SU-DHL-6 (cell line): ENCODE measurements around the gene GID4.

Experiments
- H2AFZ ChIP-seq: fragments of 200-600 bp; sonication (generic); 2 replicates; pipeline ENCODE4 v1.6.1; 2014; ENCODE audit warnings: low read depth, mild to moderate bottlenecking, moderate library complexity, mixed read lengths, antibody characterized with exemption, low read length; ENCODE audit not compliant: severe bottlenecking
- H3F3A ChIP-seq: fragments of 200-600 bp; shearing (Covaris generic); 2 replicates; pipeline ENCODE4 v1.6.0; 2016; ENCODE audit warnings: antibody characterized with exemption, mild to moderate bottlenecking; ENCODE audit not compliant: insufficient read depth
- H3K27ac ChIP-seq: fragments of 200-600 bp; sonication (generic); 2 replicates; pipeline ENCODE4 v1.5.1; 2016; ENCODE audit warnings: low read depth, mild to moderate bottlenecking, low read length, moderate library complexity, mixed read lengths
- H3K27me3 ChIP-seq: fragments of 200-600 bp; sonication (generic), shearing (Covaris generic); 2 replicates; pipeline ENCODE4 v1.6.0; 2014; ENCODE audit warnings: mild to moderate bottlenecking, low read length
- H3K36me3 ChIP-seq: fragments of 200-600 bp; sonication (generic); 2 replicates; pipeline ENCODE4 v1.6.1; 2014; ENCODE audit warnings: mild to moderate bottlenecking, low read length, mixed read lengths
- H3K4me2 ChIP-seq: fragments of 300-600, 200-600 bp; shearing (Covaris generic), sonication (generic); 2 replicates; pipeline ENCODE4 v1.6.0; 2014; ENCODE audit warnings: low read length, low read depth, mild to moderate bottlenecking; ENCODE audit not compliant: poor library complexity, severe bottlenecking
- H3K4me3 ChIP-seq: fragments of 200-600 bp; sonication (generic); 2 replicates; pipeline ENCODE4 v1.5.1; 2014; ENCODE audit warnings: antibody characterized with exemption, low read length, mild to moderate bottlenecking, mixed read lengths; ENCODE audit not compliant: insufficient read depth, poor library complexity, severe bottlenecking
- H3K79me2 ChIP-seq: fragments of 200-600 bp; sonication (generic); 2 replicates; pipeline ENCODE4 v1.6.1; 2014; ENCODE audit warnings: mild to moderate bottlenecking, low read length, moderate library complexity; ENCODE audit not compliant: insufficient read depth
- H3K9ac ChIP-seq: fragments of 200-600 bp; sonication (generic); 2 replicates; pipeline ENCODE4 v1.7.0; 2014; ENCODE audit warnings: mild to moderate bottlenecking, low read length
- H3K9me2 ChIP-seq: fragments of 200-600 bp; sonication (generic); replicated peaks from 2 replicates; pipeline ENCODE4 v1.6.1; 2014; ENCODE audit warnings: low read length; ENCODE audit not compliant: insufficient read depth
- H3K9me3 ChIP-seq: fragments of 200-600 bp; sonication (generic); 2 replicates; pipeline ENCODE4 v1.6.1; 2014; ENCODE audit warnings: low read length, mixed read lengths; ENCODE audit not compliant: insufficient read depth
- H4K20me1 ChIP-seq: fragments of 200-600 bp; sonication (generic); 2 replicates; pipeline ENCODE4 v1.6.1; 2014; ENCODE audit warnings: low read depth, mild to moderate bottlenecking, antibody characterized with exemption, low read length, moderate library complexity, mixed read lengths
- EZH2phosphoT487 ChIP-seq: fragments of 200-600 bp; sonication (generic), shearing (Covaris generic); conservative IDR thresholded peaks from 2 replicates; pipeline ENCODE4 v1.6.1; 2018; ENCODE audit warnings: mild to moderate bottlenecking, antibody characterized with exemption, low read length, moderate library complexity, mixed read lengths
- TF ChIP-seq, protein P1 (sequence below): fragments of 200-600 bp; sonication (generic); IDR thresholded peaks from one replicate; pipeline ENCODE4 v1.5.1; 2017; ENCODE audit warnings: antibody characterized with exemption, mild to moderate bottlenecking, low read length, moderate library complexity; ENCODE audit not compliant: insufficient read depth, poor library complexity, severe bottlenecking

Gene GID4

GRCh38 chr17:18016426-18016825 lies 22.8 kb upstream of the GID4 start:
- Histone ChIP-seq H3F3A (no peaks in the 10 kb centered on the region), H3K27ac (no peak overlapping the region), H3K79me2 (no peaks in the 10 kb centered on the region), H3K9me3 (no peaks in the 10 kb centered on the region), H3K9ac (no peak overlapping the region), H4K20me1 (no peaks in the 10 kb centered on the region), H3K9me2 (no peaks in the 10 kb centered on the region), H3K36me3 (no peaks in the 10 kb centered on the region), H3K27me3 (no peaks in the 10 kb centered on the region), H3K4me3 (no peak overlapping the region), H2AFZ (no peak overlapping the region), H3K4me2 (no peak overlapping the region)
- TF ChIP-seq, protein P1, sequence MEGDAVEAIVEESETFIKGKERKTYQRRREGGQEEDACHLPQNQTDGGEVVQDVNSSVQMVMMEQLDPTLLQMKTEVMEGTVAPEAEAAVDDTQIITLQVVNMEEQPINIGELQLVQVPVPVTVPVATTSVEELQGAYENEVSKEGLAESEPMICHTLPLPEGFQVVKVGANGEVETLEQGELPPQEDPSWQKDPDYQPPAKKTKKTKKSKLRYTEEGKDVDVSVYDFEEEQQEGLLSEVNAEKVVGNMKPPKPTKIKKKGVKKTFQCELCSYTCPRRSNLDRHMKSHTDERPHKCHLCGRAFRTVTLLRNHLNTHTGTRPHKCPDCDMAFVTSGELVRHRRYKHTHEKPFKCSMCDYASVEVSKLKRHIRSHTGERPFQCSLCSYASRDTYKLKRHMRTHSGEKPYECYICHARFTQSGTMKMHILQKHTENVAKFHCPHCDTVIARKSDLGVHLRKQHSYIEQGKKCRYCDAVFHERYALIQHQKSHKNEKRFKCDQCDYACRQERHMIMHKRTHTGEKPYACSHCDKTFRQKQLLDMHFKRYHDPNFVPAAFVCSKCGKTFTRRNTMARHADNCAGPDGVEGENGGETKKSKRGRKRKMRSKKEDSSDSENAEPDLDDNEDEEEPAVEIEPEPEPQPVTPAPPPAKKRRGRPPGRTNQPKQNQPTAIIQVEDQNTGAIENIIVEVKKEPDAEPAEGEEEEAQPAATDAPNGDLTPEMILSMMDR, result no peak
- no peak for TF ChIP-seq EZH2phosphoT487

DNA sequence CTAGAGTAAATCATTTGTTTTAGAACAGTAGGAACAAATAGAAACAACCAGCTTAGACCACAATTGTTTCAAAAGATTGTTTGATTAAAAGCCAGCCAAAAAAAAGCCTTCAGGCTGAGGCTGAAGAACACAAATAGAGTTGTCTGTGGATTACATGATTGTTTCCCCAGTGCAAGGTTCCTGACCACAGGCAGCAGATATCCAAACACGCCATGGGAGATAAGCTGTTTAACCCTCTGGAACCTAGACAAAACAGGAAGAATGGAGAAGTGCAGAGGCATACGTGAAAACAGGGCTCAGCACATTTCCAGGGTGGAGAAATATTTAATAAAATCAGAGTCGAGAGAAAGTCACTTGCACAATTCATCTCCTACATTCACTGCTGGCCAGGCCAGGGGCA lies 21.2 kb upstream of the GID4 start:
- H3K4me3 ChIP-seq, result no peak overlapping the region

GRCh38 chr17:18018411-18018921 lies 20.7 kb upstream of the GID4 start:
- Histone ChIP-seq H2AFZ (no peak overlapping the region), H3K9ac (no peak overlapping the region), H3F3A (no peaks in the 10 kb centered on the region), H3K4me3 (no peak overlapping the region), H3K9me2 (no peaks in the 10 kb centered on the region), H3K79me2 (no peaks in the 10 kb centered on the region), H3K36me3 (no peaks in the 10 kb centered on the region), H4K20me1 (no peaks in the 10 kb centered on the region), H3K4me2 (no peak overlapping the region), H3K9me3 (no peaks in the 10 kb centered on the region), H3K27ac (no peak overlapping the region), H3K27me3 (no peaks in the 10 kb centered on the region)
- TF ChIP-seq, protein P1, result no peak
- TF ChIP-seq EZH2phosphoT487, result no peak

More for the DNA sequence above, 21.2 kb upstream of the GID4 start:
- H3K36me3 ChIP-seq, result no peaks in the 10 kb centered on the region
- H2AFZ ChIP-seq, result no peak overlapping the region
- H3K9me3 ChIP-seq, result no peaks in the 10 kb centered on the region
- no peak overlapping the region for H3K9ac ChIP-seq
- H4K20me1 ChIP-seq, result no peaks in the 10 kb centered on the region
- no peak overlapping the region for H3K27ac ChIP-seq
- TF ChIP-seq, protein P1, result no peak
- no peak for TF ChIP-seq EZH2phosphoT487
- no peak overlapping the region for H3K4me2 ChIP-seq
- no peaks in the 10 kb centered on the region for H3F3A ChIP-seq
- H3K79me2 ChIP-seq, result no peaks in the 10 kb centered on the region
- no peaks in the 10 kb centered on the region for H3K9me2 ChIP-seq
- no peaks in the 10 kb centered on the region for H3K27me3 ChIP-seq

GRCh38 chr17:18019838-18020154 lies 19.4 kb upstream of the GID4 start:
- Histone ChIP-seq H3K36me3 (no peaks in the 10 kb centered on the region), H3K4me2 (no peak overlapping the region), H3K9me3 (no peaks in the 10 kb centered on the region), H4K20me1 (no peaks in the 10 kb centered on the region), H3K9ac (no peak overlapping the region), H3K27ac (no peak overlapping the region), H3K4me3 (no peak overlapping the region), H3F3A (no peaks in the 10 kb centered on the region), H3K79me2 (no peaks in the 10 kb centered on the region), H3K9me2 (no peaks in the 10 kb centered on the region), H2AFZ (no peak overlapping the region), H3K27me3 (no peaks in the 10 kb centered on the region)
- TF ChIP-seq EZH2phosphoT487, result no peak
- TF ChIP-seq, protein P1, result no peak
